Embryonic facial prominence (tissue), 1 donor: ENCODE measurements around the gene ZNF816.
"Not testable (repeated sequence)": the region's sequence is repeated elsewhere in the genome, so short reads cannot be mapped to it uniquely, and the experiment has no call there.

ENCODE experiments used
- DNase-seq: peaks from one replicate; pipeline ENCODE4 v3.0.0-alpha.2; 2016; ENCODE audit errors: extremely low spot score

The ZNF816 gene

GRCh38 chr19:52962394-52963246 lies at the start of gene ZNF816:
TSS of gene ZNF816 (minus strand) at chr19:52962881. CDS start at chr19:52956089, 6,792 bp downstream.
- DNase-seq, result peak; percentile 90

GRCh38 chr19:53012006-53012405 lies 49.3 kb upstream of the ZNF816 start:
- no peak for DNase-seq

GRCh38 chr19:53010494-53010893 lies 47.8 kb upstream of the ZNF816 start:
- no peak for DNase-seq

- DNase-seq, result no peak
These were observed 45.5 kb upstream of the ZNF816 start for GRCh38 chr19:53008061-53008778.

GRCh38 chr19:53007606-53008005 lies 44.9 kb upstream of the ZNF816 start:
- no peak for DNase-seq

GRCh38 chr19:53007200-53007599 lies 44.5 kb upstream of the ZNF816 start:
- no peak for DNase-seq

GRCh38 chr19:53004242-53004641 lies 41.6 kb upstream of the ZNF816 start:
- DNase-seq, result no peak

GRCh38 chr19:53002479-53002878 lies 39.8 kb upstream of the ZNF816 start:
- DNase-seq, result no peak

GRCh38 chr19:52997975-52998374 lies 35.3 kb upstream of the ZNF816 start:
- DNase-seq, result no peak

GRCh38 chr19:52995711-52996110 lies 33.0 kb upstream of the ZNF816 start:
- DNase-seq, result no peak

GRCh38 chr19:52993342-52994178 lies 30.9 kb upstream of the ZNF816 start:
- DNase-seq, result peak; percentile 60

GRCh38 chr19:52992109-52993004 lies 29.7 kb upstream of the ZNF816 start:
- no peak for DNase-seq

GRCh38 chr19:52991484-52991883 lies 28.8 kb upstream of the ZNF816 start:
- no peak for DNase-seq

- DNase-seq, result no peak
These were observed 28.2 kb upstream of the ZNF816 start for GRCh38 chr19:52990759-52991418.

GRCh38 chr19:52988506-52988905 lies 25.8 kb upstream of the ZNF816 start:
- no peak for DNase-seq

GRCh38 chr19:52987221-52987620 lies 24.5 kb upstream of the ZNF816 start:
- DNase-seq, result no peak

- not testable (repeated sequence) for DNase-seq
These were observed 20.5 kb upstream of the ZNF816 start for GRCh38 chr19:52983167-52983566.

GRCh38 chr19:52981329-52981728 lies 18.6 kb upstream of the ZNF816 start:
- no peak for DNase-seq

- DNase-seq, result no peak
These were observed 5.1 kb upstream of the ZNF816 start for GRCh38 chr19:52967772-52968171.

- DNase-seq, result no peak
These were observed 552 bp upstream of the ZNF816 start for GRCh38 chr19:52963247-52963618.

GRCh38 chr19:52961981-52962380 lies 700 bp downstream of the ZNF816 start:
- no peak for DNase-seq
